HG03280 (cell line): ENCODE results near the gene SAFB2.

Experiments used
- ATAC-seq: cut with Tn5 transposase; IDR thresholded peaks from one replicate; pipeline ENCODE4 v1.9.1; 2021; ENCODE audit warnings: mild to moderate bottlenecking, moderate library complexity; ENCODE audit not compliant: unreplicated experiment

Gene SAFB2

DNA sequence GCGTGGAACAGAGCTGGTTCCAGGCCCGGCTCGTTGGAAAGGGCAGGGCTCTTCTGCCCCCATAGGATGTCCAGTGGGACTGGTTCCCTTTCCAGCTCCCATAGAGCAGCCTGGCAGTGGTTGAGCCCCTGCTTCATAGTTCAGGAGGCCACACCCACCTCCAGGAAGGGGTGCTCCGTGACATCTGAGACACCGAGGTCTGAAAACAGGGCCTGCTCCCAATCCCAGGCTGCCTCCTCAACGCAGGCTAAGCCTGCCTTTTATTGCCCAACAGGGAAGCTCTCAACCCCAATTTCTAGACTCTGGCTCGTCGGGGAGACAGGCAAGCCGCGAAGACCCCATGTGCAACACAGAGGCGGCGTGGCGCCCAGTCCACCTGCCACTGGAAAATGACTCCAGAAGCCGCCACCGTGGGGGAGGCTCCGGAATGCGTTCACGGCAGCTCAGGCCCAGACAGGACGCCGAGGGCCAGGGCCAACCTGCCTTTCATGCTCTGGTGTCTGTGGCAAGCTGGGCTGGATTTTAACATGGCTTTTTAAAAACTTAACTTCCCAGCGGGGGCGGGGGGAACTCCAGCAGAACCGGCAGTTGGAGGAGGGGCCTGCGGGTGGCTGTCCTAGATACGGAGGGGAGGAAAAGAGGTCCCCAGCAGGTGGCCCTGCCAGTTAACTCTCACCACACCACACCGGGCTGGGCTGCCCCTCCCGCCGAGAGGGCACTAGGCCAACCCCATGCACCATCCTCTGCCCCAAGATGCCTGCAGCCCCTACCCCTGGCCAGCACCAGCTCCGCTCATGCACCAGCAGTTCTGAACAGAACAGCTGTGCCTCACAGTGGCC, 36.9 kb downstream of the SAFB2 start:
- ATAC-seq = no peak

DNA sequence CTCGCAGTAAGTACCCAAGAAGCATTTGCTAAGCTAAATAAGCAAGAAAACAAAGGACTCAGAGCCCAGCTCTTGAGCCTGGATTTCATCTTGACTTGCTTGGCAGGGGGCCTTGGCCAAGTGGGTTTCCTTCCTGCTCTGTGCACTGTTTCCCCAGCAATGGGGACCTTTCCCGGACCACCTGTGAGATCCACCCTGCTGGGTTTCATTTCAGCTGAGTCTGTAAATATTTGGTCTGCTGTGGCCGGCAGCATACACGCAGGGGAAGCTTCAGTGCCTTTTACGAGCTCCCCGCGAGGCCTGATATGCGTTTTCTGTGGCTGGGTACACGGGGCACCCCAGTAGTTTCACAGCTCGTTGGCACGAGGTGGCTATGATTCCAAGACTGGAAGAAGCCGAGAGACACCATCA, 42.4 kb downstream of the SAFB2 start:
- ATAC-seq = no peak

DNA sequence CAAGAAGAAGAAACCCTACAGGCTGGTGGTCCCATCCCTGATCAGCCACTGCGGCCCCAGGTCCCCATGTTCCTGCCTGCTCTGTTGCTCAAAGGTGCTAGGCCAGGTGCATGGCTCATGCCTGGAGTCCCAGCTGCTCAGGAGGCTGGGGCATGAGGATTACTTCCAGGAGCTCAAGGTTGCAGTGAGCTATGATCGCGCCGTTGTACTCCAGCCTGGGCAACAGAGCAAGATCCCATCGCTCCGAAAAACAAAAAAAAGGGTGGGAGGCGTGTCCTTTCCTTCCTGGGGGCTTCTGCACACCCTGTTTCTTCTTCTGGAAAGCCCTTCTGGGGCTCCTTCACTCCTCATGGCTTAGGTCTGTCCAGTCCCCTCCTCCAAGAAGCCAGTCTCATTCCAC, 42.9 kb downstream of the SAFB2 start:
- no peak for ATAC-seq

DNA sequence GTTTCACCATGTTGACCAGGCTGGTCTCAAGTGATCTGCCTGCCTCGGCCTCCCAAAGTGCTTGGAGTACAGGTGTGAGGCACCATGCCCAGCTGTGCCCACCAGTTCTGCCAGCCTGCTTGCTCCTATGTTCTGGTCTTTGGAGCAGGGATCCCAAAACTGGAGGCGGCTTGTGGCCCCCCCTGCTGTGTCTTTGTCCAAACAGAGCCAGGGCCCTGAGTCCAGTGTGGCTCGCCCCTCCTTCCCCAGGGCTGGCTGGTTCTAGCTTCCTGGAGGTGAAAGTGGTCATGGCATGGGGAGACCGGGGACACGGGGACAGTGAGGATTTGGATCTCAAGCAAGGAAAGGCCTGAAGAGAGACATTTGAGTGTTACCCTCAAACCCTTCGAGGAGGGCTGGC, 43.3 kb downstream of the SAFB2 start:
- no peak for ATAC-seq

DNA sequence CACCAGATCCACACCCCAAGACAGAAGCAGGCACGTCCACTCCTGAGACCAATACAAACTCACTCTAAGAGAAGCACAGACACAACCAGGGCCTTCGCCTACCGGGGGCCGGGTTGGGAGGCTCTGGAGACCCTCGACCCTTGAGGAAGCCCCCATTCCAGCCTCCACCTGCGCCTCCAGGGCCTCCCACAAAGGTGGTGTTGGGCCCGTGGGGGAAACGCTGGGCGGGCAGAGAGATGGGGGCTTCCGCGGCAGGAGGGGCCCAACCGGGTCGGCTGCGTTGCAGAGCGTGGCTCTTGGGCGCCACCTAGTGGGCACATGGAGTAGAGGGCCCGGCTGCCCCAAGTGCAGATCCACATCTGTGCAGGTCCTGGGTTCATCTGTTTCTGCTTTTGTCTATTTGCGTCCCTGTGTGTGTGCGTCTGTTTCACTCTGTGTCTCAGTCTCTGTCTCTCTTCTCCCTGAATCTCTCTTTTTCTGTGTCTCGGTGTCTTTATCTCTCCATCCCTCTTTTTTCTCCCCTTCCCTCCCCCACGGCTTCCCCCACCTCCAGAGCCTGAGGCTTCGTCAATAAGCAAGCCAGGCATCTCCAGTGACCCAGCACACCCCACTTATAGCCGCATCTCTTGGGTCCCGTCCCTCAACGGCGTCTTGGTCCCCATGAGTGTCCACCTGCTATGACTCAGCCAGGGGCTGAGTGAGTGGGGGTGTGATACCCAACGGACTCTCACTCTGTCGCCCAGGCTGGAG, 44.3 kb downstream of the SAFB2 start:
- no peak for ATAC-seq

DNA sequence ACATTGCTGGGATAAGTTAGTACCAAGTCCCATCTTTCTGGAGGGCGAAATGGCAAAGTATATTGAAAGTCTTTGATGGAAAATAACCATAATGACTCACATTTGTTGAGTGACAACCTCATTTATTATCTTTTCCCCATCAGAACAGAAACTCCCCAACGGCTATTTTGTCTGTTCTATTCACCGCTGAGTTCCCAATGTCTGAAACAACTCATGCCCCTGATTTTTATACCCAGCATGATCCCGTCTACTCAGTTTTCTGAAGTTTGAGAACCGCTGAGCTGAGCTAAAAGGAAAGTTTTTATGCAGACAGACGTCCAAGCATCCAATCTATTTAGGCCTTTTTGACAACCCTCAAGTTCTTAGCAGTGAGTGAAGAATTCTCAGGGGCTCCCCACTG, 47.0 kb downstream of the SAFB2 start:
- no peak for ATAC-seq

DNA sequence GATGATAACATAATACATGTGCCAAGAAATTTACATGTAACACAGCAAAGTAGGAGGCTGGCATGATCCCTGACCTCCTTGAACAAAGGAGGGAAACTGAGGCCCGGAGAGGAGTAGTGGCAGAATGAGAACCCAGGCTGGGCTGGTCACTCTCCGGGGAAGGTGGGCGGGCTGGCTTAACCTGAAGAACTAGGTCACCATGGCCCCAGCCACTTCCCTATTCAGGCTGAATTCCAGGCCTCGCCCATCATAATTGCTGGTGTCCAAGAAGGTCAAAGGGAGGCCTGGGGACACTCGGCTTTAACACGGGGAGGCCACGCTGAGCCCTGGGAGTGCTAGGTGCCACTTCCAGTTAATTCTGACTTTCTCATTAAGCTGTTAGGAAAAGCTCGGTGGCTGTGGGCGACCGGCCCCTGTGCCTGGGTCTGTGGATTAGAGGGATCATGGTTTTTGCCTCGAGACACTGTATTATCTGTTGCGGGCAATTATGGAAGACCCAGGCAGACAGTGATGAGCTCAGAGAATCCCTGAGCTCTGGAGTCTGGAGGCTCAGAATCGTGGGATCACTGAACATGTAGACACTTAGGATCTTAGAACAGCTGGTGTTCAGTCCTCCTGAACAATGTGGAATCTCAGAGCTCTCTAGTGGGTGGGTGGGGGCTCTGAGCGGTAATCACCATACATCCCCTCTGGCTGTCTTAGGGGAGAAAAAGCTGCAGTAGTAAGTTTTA, 49.9 kb downstream of the SAFB2 start:
- ATAC-seq = no peak

DNA sequence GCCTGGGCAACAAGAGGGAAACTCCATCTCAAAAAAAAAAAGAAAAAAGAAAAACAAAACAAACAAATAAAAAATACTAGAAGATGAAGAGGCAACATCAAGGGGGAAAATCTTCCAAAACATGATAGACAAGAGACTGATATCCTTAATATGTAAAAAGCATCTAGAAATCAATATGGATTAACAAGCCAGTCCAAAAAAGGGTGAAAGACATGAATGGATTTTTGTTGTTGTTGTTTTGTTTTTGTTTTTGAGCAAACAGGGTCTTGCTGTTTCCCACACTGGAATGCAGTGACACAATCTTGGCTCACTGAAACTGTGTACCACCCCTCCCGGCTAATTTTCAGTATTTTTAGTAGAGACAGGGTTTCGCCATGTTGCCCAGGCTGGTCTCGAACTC, 50.8 kb downstream of the SAFB2 start:
- ATAC-seq = no peak

DNA sequence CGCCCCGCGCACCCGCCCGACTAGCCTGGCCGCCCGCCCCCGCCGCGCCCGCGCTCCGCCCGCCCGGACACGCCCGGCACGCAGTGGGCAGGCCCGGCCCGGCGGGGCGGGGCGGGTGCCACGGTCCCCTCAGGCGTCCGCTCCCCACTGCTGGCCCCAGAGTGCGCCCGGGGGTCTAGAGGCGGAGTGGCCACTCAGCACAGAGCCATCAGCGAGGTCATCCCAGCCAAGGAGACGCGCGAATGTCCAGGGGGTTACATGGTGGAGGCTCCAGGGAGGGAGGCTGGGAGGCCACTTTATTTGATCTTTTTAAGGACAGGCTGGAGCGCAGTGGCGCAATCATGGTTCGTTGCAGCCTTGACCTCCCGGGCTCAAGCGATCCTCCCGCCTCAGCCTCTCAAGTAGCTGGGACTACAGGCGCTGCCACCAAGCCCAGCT, 54.6 kb downstream of the SAFB2 start:
- ATAC-seq = no peak

DNA sequence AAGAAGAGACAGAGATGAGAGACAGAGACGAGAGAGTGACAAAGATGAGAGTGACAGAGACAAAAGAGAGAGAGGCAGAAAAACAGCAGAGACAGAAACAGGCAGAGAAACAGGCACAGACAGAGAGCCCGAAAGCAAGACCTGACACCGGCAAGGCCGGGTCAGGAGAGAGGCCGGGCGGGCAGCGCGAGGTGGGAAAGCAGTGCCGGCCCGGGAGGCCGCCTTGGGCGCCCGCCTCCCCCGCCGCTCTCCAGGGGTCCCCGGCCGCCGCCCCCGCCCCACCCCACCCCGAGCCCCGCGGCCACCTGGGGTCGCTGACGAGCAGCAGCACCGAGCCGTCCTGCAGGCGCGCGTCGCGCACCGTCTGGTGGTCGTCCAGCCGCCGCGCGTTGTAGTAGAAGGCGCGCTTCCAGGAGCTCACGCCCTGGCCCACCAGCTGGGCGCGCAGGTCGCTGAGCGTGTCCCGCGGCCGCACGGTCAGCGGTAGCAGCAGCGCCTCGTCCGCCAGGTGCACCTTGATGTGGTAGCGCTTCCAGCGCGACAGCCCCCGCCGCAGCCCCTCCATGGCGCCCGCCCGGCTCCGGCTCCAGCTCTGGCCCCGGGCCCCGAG, 55.1 kb downstream of the SAFB2 start, which contains the start of gene TINCR:
Gene TINCR (minus strand): TSS at position 594 of the 610 bp plus-strand sequence.
- ATAC-seq = no peak

DNA sequence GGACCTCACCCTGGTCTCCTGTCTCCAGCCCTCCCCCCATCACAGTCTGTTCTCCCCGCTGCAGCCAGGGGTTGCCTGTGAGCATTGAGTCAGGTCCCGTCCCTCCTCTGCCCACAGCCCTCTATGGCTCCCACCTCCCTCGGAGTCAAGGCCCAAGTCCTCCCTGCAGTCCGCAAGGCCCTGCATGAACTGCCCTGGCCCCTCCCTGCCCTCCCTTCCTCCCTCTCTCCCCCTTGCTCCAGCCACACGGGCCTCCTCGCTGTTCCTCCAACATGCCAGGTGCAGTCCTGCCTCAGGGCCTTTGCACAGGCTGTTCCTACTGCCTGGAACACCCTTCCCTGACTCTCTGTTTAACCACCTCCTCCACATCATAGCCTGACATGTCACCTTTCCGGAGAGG, 57.6 kb downstream of the SAFB2 start:
- ATAC-seq = no peak

DNA sequence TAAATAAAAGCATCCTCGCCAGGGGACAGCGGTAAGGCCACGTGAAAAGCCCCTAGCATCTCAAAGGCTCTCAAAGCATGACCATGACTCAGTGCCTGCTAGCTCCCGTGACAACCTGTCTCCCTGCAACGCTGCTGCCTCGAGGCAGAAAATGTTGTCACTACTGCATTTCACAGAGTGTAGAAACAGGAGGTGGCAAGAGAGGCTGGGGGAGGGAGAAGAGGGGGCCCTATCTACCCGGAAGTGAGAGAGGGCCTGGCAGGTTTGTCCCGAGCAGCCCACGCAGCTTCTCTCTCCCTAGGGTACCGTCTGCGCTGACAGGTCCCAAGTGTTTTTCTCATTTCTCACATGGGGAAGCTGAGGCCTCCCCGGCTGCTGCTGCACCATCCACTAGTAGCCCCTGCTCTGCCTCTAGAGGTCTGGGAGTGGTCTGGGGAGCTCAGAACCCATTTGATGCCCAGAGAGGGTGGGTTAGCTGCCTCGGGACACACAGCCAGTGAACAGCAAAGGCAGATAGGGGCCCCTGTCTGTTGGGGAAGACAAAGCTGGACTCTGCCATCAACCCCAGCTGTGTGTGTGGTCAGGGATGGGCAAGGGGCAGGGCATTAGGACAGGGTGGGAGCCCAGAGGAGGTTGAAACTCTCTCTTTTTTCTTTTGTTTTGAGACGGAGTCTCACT, 58.5 kb downstream of the SAFB2 start:
- no peak for ATAC-seq

DNA sequence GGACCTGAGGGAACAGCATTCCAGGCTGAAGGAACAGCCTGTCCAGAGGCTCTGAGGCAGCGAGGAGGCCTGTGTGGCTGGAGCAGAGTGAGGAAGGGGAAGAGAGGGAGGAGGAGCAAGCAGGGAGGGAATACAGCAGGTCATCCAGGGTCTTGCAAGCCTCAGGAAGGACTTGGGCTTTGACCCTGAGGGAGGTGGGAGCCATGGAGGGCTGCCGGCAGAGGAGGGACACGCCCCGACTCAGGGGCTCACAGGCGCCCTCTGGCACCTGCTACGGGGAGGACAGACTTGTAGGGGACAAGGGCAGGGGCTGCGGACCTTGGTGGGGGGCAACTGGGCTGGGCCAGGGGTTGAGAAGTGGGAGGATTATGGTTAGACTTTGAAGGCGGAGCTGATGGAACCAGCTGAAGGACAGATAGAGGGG, 59.6 kb downstream of the SAFB2 start:
- ATAC-seq = no peak

DNA sequence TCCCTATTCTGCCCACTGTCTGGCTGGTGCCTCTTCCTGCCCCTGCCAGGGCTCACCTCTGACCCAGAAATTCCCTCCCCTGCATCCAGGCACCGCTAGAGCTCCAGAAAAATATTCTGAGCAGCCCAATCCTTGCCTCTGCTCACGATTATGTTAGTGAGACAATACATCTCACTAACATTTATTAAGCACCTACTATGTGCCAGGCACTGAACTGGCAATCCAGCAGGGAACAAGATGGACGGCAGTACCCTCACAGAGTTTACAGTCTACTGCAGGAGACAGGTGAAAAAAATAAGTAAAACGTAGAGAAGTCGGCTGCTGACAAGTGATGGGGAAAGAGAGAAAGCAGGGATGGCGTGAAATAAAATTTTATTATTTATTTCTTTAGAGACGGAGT, 60.3 kb downstream of the SAFB2 start:
- ATAC-seq = no peak

DNA sequence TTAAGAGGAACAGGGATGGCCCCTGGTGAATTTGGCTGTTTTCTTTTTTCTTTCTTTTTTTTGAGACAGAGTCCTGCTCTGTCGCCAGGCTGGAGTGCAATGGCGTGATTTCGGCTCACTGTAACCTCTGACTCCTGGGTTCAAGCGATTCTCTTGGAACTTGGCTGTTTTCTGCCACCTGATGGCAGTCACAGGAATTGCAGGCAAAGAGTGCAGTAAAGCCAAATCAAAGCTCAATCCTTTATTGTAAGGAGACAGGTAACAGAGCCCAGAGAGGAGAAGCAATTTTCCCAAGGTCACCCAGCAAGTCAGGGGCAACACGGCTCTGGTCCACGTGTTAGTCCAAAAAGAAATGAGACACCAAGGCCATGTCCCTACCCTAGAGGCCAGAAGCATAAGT, 61.0 kb downstream of the SAFB2 start:
- ATAC-seq = no peak

DNA sequence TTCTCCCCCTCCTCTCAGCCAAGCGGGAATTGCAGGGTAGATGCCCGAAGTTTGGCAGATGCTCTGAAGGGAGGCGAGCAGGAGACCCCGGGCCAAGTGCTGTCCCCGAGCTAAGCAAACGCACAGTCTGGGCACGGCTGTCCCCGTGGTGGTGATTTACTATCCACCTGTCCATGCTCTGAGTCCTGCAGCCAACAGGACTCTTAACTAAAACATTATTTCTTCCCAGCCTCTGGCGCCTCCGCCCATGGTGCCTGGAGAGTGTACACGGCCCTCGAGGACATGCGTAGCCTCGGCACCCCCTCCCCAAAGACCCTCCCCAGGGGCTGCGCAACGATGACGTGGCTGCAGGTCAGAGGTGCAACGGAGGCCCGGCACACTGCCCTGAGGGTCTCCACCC, 62.4 kb downstream of the SAFB2 start:
- ATAC-seq = no peak

DNA sequence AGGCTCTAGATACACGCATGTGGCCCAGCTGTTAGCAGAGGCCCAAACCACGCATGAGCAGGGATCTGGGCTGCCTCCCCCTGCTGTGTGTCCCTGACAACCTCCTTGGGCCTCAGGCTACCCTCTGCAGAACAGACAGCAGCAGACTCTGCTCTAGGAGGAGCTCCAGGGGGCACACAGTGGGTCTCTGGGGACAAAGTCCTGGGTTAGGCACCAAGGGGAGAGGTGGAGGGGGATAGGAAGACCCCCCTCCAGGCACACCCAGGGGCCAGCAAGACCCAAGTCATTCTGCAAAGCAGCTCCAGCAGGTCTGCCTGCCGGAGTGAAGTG, 62.8 kb downstream of the SAFB2 start:
- ATAC-seq = no peak

DNA sequence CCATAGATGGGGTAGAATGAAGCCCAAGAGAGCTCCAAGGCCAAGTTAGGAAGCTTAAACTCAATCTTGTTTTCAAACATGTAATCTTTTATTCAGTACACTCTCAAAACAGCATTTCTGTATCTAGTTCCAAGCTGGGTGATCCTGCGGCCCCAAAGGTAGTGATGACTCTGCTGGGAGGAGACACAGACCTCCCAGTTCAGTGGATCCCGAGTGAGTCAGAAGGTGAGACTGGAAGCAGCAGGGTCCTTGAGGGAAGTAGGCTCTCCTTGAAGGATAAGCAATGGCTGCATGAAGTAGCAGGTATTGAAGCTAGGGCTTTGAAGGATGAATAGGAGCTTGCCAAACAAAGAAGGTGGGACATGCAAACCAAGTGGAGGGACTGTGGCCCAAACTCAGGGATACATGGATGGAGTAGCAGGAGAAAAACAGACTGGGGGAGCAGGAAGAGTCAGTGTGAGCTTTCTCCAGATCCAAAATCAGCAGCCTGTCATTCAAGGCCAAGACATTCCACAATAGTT, 64.4 kb downstream of the SAFB2 start:
- no peak for ATAC-seq

DNA sequence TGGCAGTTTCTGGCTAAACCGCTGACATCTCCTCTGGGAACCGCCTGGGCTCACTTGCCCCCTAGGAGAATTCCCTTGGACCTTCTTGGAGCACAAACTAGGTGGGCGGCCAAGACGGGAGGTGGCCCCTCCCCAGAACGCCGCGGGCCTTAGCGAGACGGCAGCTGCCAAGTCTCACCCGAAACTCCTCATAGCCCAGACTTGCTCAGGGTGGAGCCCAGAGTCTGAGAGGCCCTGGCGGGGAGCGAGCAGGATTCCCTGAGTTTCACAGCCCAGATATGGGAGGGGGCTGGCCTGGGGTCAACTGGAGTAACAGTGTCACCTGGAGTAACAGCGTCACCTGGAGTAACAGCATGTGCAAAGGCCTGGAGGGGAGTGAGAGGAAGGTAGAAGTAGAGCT, 64.9 kb downstream of the SAFB2 start:
- ATAC-seq = no peak

DNA sequence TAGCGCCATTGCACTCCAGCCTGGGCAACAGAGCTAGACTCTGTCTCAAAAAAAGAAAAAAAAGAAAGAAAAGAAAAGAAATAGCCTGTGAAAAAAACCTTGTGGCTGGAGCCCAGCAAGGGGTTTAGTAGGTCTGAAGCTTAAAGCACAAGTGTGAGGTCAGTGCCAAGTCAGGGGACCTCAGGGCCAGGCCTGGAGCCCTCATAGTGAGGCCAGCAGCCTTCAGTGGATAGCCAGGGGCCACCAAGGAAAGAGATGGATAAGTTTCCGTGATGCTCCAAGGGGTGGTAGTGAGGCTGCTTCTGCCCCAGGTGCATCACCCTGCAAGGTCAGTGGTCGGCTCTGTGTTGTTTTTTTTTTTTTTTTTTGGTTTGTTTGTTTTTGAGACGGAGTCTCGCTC, 67.7 kb downstream of the SAFB2 start:
- ATAC-seq = no peak
